Activated naive CD8-positive, alpha-beta T cell treated with anti-CD3 and anti-CD28 coated beads for 36 hours (primary cell): Measurements from ENCODE around the gene MAP2K2. TPM values are rescaled to one million over a fixed set of nuclear protein-coding genes. Genes with fewer than 3 reads are reported as not detected.
"Not testable (repeated sequence)": the region's sequence is repeated elsewhere in the genome, so short reads cannot be mapped to it uniquely, and the experiment has no call there.

ENCODE experiments used
- DNase-seq: peaks from one replicate; pipeline ENCODE4 v3.0.0; 2021
- H3K27ac Mint-ChIP-seq: one replicate; pipeline ENCODE4 v1.8.0; 2022; ENCODE audit warnings: mild to moderate bottlenecking, moderate library complexity, mixed read lengths
- H3K27me3 Mint-ChIP-seq: one replicate; pipeline ENCODE4 v1.8.0; 2022; ENCODE audit warnings: mild to moderate bottlenecking, mixed read lengths
- H3K36me3 Mint-ChIP-seq: one replicate; pipeline ENCODE4 v1.8.0; 2021; ENCODE audit warnings: mild to moderate bottlenecking, mixed read lengths
- H3K4me1 Mint-ChIP-seq: one replicate; pipeline ENCODE4 v1.8.0; 2021; ENCODE audit warnings: mixed read lengths
- H3K4me3 Mint-ChIP-seq: one replicate; pipeline ENCODE4 v1.8.0; 2022; ENCODE audit warnings: mild to moderate bottlenecking, moderate library complexity, mixed read lengths
- H3K9me3 Mint-ChIP-seq: one replicate; pipeline ENCODE4 v1.8.0; 2022; ENCODE audit warnings: mixed read lengths
- total RNA-seq, 2 experiments: library from RNA; stranded (reverse); gene quantifications; one replicate each; pipeline ENCODE4 v1.2.3, GENCODE V29; 2021

Gene MAP2K2
- 100 to 1,000 TPM; 120 to 121 TPM for total RNA-seq

DNA sequence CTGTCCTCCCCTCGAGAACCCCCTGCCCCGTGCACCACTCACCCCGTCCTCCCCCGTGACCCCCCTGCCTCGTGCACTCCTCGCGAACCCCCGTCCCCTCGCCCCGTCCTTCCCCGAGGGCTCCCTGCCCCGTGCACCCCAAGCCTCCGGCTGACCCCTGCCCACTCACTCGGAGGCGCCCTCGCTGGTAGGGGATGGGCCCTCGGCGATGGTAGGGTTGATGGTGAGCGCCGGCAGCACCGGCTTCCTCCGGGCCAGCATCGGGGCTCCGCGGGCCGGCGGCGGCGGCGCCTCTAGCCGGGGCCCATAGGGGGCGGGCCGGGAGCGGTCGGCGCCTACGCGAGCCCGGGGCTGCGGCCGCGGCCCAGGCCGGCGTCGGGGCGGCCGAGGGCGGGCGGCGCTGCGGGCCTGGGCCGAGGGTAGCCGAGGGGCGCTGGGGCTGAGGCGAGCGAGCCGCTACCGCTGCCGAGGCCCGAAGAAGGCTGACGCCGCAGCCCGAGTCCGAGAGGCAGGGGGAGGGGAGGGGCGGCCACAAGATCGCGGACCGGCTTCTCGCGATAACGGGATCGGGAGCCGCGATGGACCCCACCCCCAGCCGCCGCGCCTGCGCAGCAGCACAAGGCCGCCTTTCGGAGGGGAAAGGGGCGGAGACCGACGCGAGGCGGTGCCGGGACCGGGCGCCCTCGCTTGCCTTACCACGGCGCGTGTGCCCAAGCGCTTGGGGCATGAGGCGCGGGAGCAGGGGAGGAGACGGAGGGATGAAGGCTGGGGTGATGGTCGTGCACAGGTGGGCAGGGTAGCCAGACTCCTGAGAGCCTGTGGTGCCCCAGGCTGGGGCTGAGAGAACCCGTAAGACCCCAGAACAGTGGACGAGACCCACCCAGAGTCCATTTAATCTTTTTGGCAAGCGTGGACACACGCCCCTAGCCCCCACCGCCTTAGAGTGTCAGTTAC lies at the start of gene MAP2K2:
TSS of gene MAP2K2 (minus strand) at position 508 of the 954 bp plus-strand sequence. CDS start at position 261, 247 bp downstream.
- no peaks in the 10 kb centered on the region for H3K9me3 Mint-ChIP-seq
- peak within 1 kb of the TSS; percentile 93 for H3K27ac Mint-ChIP-seq
- peak within 1 kb of the TSS; percentile 99 for H3K4me3 Mint-ChIP-seq
- DNase-seq, result peak; percentile 96
- peaks cover 18% of the 10 kb centered on the region for H3K4me1 Mint-ChIP-seq
- no peaks in the 10 kb centered on the region for H3K27me3 Mint-ChIP-seq
- H3K36me3 Mint-ChIP-seq, result peaks cover 8% of the 10 kb centered on the region

DNA sequence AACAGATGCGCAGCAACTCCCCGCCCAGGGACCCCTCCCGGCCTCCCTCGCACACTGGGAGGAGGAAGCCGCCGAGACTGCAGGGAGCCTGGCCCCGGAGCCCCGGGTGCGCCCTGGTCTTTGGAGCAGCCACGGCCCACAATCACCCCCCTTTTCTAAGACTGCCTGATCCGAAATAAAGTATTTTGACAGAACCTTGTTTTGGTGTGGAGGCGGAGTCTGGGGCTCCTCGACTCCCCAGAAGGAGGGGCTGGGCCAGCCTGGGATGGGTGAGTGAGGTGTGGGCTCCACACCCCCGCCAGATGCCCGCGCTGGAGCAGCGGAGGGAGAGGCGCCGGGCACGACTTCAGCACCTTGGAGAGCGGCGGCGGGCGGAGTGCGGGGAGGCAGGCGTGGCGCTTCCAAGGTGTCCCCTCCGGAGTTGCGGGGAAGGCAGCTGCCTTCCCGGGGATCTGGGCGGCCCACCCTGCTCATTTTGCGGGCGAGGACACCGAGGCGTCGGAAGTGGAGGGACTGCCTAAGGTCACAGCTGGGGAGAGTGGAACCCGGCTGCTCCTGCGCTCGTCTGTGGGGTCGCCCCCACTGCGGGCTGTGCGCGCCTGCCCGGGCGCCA lies 49.0 kb upstream of the MAP2K2 start:
- Mint-ChIP-seq H3K27ac (no peak overlapping the region), H3K4me1 (peaks cover 2% of the 10 kb centered on the region), H3K9me3 (no peaks in the 10 kb centered on the region), H3K27me3 (peaks cover 25% of the 10 kb centered on the region), H3K4me3 (no peak overlapping the region), H3K36me3 (no peaks in the 10 kb centered on the region)
- DNase-seq, result peak; percentile 76

DNA sequence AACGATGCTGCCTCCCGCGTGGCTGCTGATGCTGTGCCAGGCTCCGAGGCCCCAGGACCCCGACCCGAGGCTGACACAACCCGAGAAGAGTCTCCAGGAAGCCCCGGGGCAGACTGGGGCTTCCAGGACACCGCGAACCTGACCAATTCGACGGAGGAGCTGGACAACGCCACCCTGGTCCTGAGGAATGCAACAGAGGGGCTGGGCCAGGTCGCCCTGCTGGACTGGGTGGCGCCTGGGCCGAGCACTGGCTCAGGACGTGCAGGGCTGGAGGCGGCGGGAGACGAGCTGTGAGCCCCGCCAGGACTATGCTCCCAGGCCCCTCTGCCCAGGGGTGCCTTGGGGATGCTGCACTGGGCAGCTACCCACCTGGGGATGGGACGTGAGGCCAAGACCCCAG lies 47.8 kb upstream of the MAP2K2 start:
- Mint-ChIP-seq H3K27me3 (peaks cover 35% of the 10 kb centered on the region), H3K36me3 (no peaks in the 10 kb centered on the region), H3K4me1 (peaks cover 2% of the 10 kb centered on the region), H3K4me3 (no peak overlapping the region), H3K9me3 (no peaks in the 10 kb centered on the region), H3K27ac (no peak overlapping the region)
- no peak for DNase-seq

- Mint-ChIP-seq H3K9me3 (no peaks in the 10 kb centered on the region), H3K27me3 (peaks cover 31% of the 10 kb centered on the region), H3K4me1 (no peaks in the 10 kb centered on the region), H3K4me3 (no peak overlapping the region), H3K27ac (no peak overlapping the region), H3K36me3 (no peaks in the 10 kb centered on the region)
- no peak for DNase-seq
Observed at GRCh38 chr19:4164262-4164661, 40.3 kb upstream of the MAP2K2 start.

DNA sequence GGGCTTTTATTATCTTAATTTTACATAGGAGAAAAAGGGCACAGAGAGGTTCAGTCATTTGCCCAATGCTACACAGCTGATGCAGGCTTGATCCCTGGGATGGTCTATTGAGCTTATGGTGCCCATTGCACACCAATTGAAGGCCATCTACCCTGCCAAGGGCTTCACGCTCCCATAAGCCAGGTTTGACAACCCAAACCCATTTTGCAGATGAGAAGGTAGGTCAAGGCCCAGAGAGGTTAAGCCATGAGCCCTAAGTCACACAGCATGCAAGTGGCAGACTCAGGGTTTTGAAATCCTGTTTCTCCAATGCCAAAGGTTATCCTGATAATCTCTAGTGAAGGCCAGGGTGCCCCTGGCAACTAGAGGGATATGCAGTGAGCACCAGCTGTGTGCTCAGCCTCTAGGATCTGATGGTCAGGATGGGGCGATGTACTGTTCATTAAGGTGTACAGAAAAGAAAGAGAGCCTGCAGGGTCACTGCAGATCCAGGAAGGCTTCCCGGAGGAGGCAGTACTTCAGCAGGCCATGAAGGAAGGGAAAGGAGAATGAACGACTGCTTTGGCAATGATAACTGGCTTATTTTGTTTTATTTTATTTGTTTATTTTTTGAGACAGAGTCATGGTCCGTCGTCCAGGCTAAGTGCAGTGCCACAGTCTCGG lies 37.6 kb upstream of the MAP2K2 start:
- Mint-ChIP-seq H3K27ac (no peak overlapping the region), H3K36me3 (no peaks in the 10 kb centered on the region), H3K4me3 (no peak overlapping the region), H3K27me3 (peaks cover 10% of the 10 kb centered on the region), H3K4me1 (no peaks in the 10 kb centered on the region), H3K9me3 (no peaks in the 10 kb centered on the region)
- no peak for DNase-seq

DNA sequence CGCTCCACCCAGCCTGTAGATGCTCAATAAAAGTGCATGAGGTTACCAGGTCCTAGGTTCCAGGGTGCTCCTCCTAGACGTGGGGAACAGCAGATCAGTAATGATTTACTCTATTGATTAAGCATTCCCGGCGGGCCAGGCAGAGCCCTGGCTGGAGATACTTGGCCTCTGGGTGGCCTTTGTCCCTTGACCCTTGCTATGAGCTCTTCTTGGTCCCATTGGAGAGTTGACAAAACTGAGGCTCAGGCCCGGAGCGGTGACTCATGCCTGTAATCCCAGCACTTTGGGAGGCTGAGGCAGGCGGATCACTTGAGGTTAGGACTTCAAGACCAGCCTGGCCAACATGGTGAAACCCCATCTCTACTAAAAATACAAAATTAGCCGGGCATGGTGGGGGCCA lies 34.0 kb upstream of the MAP2K2 start:
- H3K36me3 Mint-ChIP-seq, H3K4me3 Mint-ChIP-seq: not testable (repeated sequence)

DNA sequence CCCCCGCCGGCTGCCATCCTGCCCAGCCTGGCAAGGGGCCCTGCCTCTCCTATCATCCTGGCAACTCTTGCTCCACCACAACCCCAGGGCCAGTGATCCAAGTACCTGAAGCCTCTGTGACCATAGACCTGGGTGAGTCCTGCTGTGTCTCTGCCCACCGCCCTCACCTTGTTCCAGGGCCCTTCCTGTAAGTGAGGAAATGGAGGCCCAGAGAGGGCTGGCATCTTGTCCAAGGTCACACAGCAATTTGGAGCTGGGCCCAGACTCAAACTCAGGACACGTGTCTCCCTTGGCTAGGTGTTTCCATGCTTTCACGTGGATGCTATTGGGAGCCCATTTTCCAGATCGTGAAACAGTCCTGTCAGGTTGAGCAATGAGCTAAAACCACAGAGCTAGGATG lies 33.2 kb upstream of the MAP2K2 start:
- no peak for DNase-seq
- Mint-ChIP-seq H3K27ac (no peak overlapping the region), H3K9me3 (no peaks in the 10 kb centered on the region), H3K27me3 (no peaks in the 10 kb centered on the region), H3K36me3 (no peaks in the 10 kb centered on the region), H3K4me3 (no peak overlapping the region), H3K4me1 (peaks cover 7% of the 10 kb centered on the region)

More for the DNA sequence above, 34.0 kb upstream of the MAP2K2 start:
- H3K27me3 Mint-ChIP-seq, H3K9me3 Mint-ChIP-seq, DNase-seq, H3K4me1 Mint-ChIP-seq, H3K27ac Mint-ChIP-seq: not testable (repeated sequence)

DNA sequence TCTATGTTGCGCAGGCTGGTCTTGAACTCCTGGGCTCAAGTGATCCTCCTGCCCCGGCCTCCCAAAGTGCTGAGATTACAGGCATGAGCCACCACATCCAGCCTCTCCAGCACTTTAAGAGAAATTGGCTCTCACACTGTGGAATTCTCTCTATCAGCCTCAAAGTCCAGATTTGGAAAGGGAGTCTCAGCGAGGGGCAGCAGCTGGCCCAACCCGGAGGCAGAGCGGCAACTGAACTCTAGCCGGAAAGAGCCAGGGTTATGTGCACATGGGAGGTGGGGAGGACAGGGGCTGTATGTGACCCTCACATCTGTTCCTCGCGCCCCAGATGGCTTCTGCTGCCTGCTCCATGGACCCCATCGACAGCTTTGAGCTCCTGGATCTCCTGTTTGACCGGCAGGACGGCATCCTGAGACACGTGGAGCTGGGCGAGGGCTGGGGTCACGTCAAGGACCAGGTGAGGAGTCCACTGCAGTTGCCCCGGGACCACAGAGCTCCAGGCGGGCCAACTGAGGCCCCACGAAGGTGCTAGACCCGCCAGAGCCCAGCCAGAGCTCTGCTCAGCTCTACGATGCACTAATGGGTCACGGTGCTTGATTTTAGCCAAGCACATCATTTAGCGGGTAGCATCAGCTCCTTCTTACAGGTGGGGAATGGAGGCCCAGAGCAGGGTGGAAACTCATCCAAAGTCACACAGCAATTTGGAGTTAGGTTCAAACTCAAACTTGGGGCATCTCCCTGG lies 30.8 kb upstream of the MAP2K2 start:
- H3K27ac Mint-ChIP-seq, result no peak overlapping the region
- peaks cover 4% of the 10 kb centered on the region for H3K27me3 Mint-ChIP-seq
- H3K36me3 Mint-ChIP-seq, result no peaks in the 10 kb centered on the region
- DNase-seq, result no peak
- H3K4me3 Mint-ChIP-seq, result no peak overlapping the region
- H3K4me1 Mint-ChIP-seq, result peaks cover 7% of the 10 kb centered on the region
- H3K9me3 Mint-ChIP-seq, result no peaks in the 10 kb centered on the region

- Mint-ChIP-seq H3K4me3 (no peak overlapping the region), H3K27ac (no peak overlapping the region), H3K4me1 (peaks cover 7% of the 10 kb centered on the region), H3K27me3 (peaks cover 5% of the 10 kb centered on the region), H3K36me3 (no peaks in the 10 kb centered on the region), H3K9me3 (no peaks in the 10 kb centered on the region)
- no peak for DNase-seq
Observed at GRCh38 chr19:4152241-4152998, 28.5 kb upstream of the MAP2K2 start.

- no peaks in the 10 kb centered on the region for H3K36me3 Mint-ChIP-seq
- no peak overlapping the region for H3K27ac Mint-ChIP-seq
- no peak overlapping the region for H3K4me3 Mint-ChIP-seq
- peaks cover 7% of the 10 kb centered on the region for H3K4me1 Mint-ChIP-seq
- peaks cover 8% of the 10 kb centered on the region for H3K27me3 Mint-ChIP-seq
- H3K9me3 Mint-ChIP-seq, result no peaks in the 10 kb centered on the region
- no peak for DNase-seq
Observed at GRCh38 chr19:4151623-4152022, 27.7 kb upstream of the MAP2K2 start.

GRCh38 chr19:4149518-4150288 lies 25.8 kb upstream of the MAP2K2 start:
- H3K4me1 Mint-ChIP-seq, result peaks cover 7% of the 10 kb centered on the region
- no peak for DNase-seq
- no peak overlapping the region for H3K4me3 Mint-ChIP-seq
- no peaks in the 10 kb centered on the region for H3K36me3 Mint-ChIP-seq
- H3K27me3 Mint-ChIP-seq, result peaks cover 16% of the 10 kb centered on the region
- no peaks in the 10 kb centered on the region for H3K9me3 Mint-ChIP-seq
- H3K27ac Mint-ChIP-seq, result no peak overlapping the region

GRCh38 chr19:4144666-4145249 lies 20.8 kb upstream of the MAP2K2 start:
- H3K27me3 Mint-ChIP-seq, result peaks cover 17% of the 10 kb centered on the region
- no peak overlapping the region for H3K27ac Mint-ChIP-seq
- no peak overlapping the region for H3K4me3 Mint-ChIP-seq
- H3K36me3 Mint-ChIP-seq, result no peaks in the 10 kb centered on the region
- no peaks in the 10 kb centered on the region for H3K9me3 Mint-ChIP-seq
- H3K4me1 Mint-ChIP-seq, result peaks cover 5% of the 10 kb centered on the region
- DNase-seq, result no peak

DNA sequence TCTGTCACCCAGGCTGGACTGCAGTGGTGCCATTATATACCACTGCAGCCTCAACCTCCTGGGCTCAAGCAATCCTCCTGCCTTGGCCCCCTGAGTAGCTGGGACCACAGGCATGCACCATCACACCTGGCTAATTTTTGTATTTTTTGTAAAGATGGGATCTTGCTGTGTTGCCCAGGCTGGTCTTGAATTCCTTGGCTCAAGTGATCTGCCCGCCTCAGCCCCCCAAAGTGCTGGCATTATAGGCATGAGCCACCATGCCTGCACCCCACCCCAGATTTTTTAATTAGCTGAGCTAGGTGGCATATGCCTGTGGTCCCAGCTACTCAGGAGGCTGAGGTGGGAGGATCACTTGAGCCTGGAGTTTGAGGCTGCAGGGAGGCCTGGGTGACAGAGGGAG lies 19.0 kb upstream of the MAP2K2 start:
- not testable (repeated sequence) for DNase-seq, H3K36me3 Mint-ChIP-seq, H3K27ac Mint-ChIP-seq, H3K9me3 Mint-ChIP-seq, H3K4me3 Mint-ChIP-seq, H3K4me1 Mint-ChIP-seq
- H3K27me3 Mint-ChIP-seq, result peaks cover 17% of the 10 kb centered on the region
